HepG2 (cell line): ENCODE data around the gene EIF3L. TPM values are rescaled to one million over a fixed set of nuclear protein-coding genes. Genes with fewer than 3 reads are reported as not detected.
A peak's percentile ranks its signal among the peaks of the same experiment; 100 is the strongest.

Experiments used
- BRD4 ChIP-seq: sonication (generic); formaldehyde crosslinking; IDR thresholded peaks from 2 replicates; pipeline ENCODE4 v1.4.0; 2020; ENCODE audit warnings: missing genetic modification reagents
- CREB3 ChIP-seq: sonication (generic); formaldehyde crosslinking; IDR thresholded peaks from 2 replicates; pipeline ENCODE4 v1.5.0; 2020; ENCODE audit warnings: missing genetic modification reagents
- DNMT1 ChIP-seq: sonication (generic); formaldehyde crosslinking; IDR thresholded peaks from 2 replicates; pipeline ENCODE4 v1.5.1; 2020; ENCODE audit warnings: mild to moderate bottlenecking, missing genetic modification reagents
- ELF1 ChIP-seq: sonication (generic); formaldehyde crosslinking; IDR thresholded peaks from 2 replicates; pipeline ENCODE4 v1.4.0; 2020; ENCODE audit warnings: missing genetic modification reagents
- IRF1 ChIP-seq: sonication (generic); formaldehyde crosslinking; IDR thresholded peaks from 2 replicates; pipeline ENCODE4 v1.4.0; 2020; ENCODE audit warnings: low read depth, mild to moderate bottlenecking, missing genetic modification reagents
- JUND ChIP-seq: sonication (generic); formaldehyde crosslinking; IDR thresholded peaks from 2 replicates; pipeline ENCODE4 v1.8.0; 2022; ENCODE audit warnings: mild to moderate bottlenecking, missing genetic modification reagents
- NONO ChIP-seq, 2 experiments: fragments of 450-650 bp in 1 of 2; sonication (generic) in 1 of 2; formaldehyde crosslinking in 1 of 2; IDR thresholded peaks in 1 of 2; conservative IDR thresholded peaks in 1 of 2; 2 replicates each; pipeline versions ENCODE4 v1.6.1 to v1.8.0; 2017 to 2022; ENCODE audit warnings: mild to moderate bottlenecking in 1 of 2, missing genetic modification reagents in 1 of 2, moderate library complexity in 1 of 2
- RFXANK ChIP-seq: IDR thresholded peaks from 2 replicates; pipeline ENCODE4 v1.6.1; 2016
- RNF219 ChIP-seq: sonication (generic); formaldehyde crosslinking; IDR thresholded peaks from 2 replicates; pipeline ENCODE4 v1.5.0; 2020; ENCODE audit warnings: mild to moderate bottlenecking, missing genetic modification reagents
- ZBTB7B ChIP-seq: sonication (generic); formaldehyde crosslinking; IDR thresholded peaks from 2 replicates; pipeline ENCODE4 v1.4.0; 2020; ENCODE audit warnings: missing genetic modification reagents
- ZFX ChIP-seq: sonication (generic); formaldehyde crosslinking; IDR thresholded peaks from 2 replicates; pipeline ENCODE4 v1.4.0; 2020; ENCODE audit warnings: mild to moderate bottlenecking, low read depth, missing genetic modification reagents, moderate library complexity
- ZNF276 ChIP-seq: sonication (generic); formaldehyde crosslinking; IDR thresholded peaks from 2 replicates; pipeline ENCODE4 v1.4.0; 2020; ENCODE audit warnings: mild to moderate bottlenecking, low read depth, missing genetic modification reagents
- ZNF644 ChIP-seq: IDR thresholded peaks from 2 replicates; pipeline ENCODE4 v1.6.1; 2016; ENCODE audit warnings: low read depth
- ZNF782 ChIP-seq: sonication (generic); formaldehyde crosslinking; IDR thresholded peaks from 2 replicates; pipeline ENCODE4 v1.4.0; 2020; ENCODE audit warnings: missing genetic modification reagents, mild to moderate bottlenecking, borderline replicate concordance
- polyA plus RNA-seq, 8 experiments: library from polyadenylated mRNA; depleted of rRNA in 3 of 8; stranded (reverse) in 7 of 8; unstranded in 1 of 8; fragments of >200 nt; fragmentation: Illumina TruSeq in 4 of 8; extraction: Trizol in 4 of 8; gene quantifications; 2 replicates each; pipeline versions ENCODE4 v1.2.1 to v1.2.3, GENCODE V29; 2011 to 2016; ENCODE audit warnings: low read depth in 4 of 8, missing spikeins in 1 of 8, mixed read lengths in 1 of 8; ENCODE audit not compliant: insufficient read depth in 1 of 8
- total RNA-seq, 5 experiments: library from RNA; depleted of rRNA; stranded (reverse); fragments of >200 nt; fragmentation: Illumina TruSeq; extraction: Trizol; gene quantifications; 2 replicates each; pipeline ENCODE4 v1.2.3, GENCODE V29; 2016; ENCODE audit warnings: low read depth in 1 of 5
- TF ChIP-seq, protein P1 (sequence below), 2 experiments: fragments of 450-650 bp in 1 of 2; sonication (generic) in 1 of 2; formaldehyde crosslinking; IDR thresholded peaks; 2 replicates each; pipeline versions ENCODE4 v1.5.0 to v1.8.0; 2020 to 2022; ENCODE audit warnings: mild to moderate bottlenecking in 1 of 2, missing genetic modification reagents in 1 of 2
- TF ChIP-seq, protein P2 (sequence below): IDR thresholded peaks from 2 replicates; pipeline ENCODE4 v1.6.1; 2016; ENCODE audit warnings: mild to moderate bottlenecking, missing biosample characterization, missing genetic modification reagents
- TF ChIP-seq, protein P3 (sequence below): sonication (generic); formaldehyde crosslinking; IDR thresholded peaks from 2 replicates; pipeline ENCODE4 v1.5.1; 2020; ENCODE audit warnings: mild to moderate bottlenecking, missing genetic modification reagents, moderate library complexity

The EIF3L gene
- total and polyA plus RNA-seq, 2 of the 13 experiments (the other 11 are each of a cell fraction or from before 2014, with no cell fraction given), result 514 to 793 TPM

GRCh38 chr22:37803639-37804351, 45.4 kb upstream of the EIF3L start (continued):
- no peak for TF ChIP-seq ZNF276
- TF ChIP-seq ZNF644, result no peak
- no peak for TF ChIP-seq RFXANK
- TF ChIP-seq, protein P1, sequence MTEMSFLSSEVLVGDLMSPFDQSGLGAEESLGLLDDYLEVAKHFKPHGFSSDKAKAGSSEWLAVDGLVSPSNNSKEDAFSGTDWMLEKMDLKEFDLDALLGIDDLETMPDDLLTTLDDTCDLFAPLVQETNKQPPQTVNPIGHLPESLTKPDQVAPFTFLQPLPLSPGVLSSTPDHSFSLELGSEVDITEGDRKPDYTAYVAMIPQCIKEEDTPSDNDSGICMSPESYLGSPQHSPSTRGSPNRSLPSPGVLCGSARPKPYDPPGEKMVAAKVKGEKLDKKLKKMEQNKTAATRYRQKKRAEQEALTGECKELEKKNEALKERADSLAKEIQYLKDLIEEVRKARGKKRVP (CRISPR knock-in tag; IDR thresholded peaks at IDR 0.05), result no peak
- peak; percentile 61 for TF ChIP-seq ZFX (CRISPR knock-in tag)
- no peak for TF ChIP-seq JUND
- no peak for TF ChIP-seq NONO (IDR thresholded peaks at IDR 0.05)
- TF ChIP-seq NONO (CRISPR knock-in tag; conservative IDR thresholded peaks at IDR 0.05), result 0 out of 2 replicates have a peak, but pooled peaks have one; percentile 21
- TF ChIP-seq, protein P2, sequence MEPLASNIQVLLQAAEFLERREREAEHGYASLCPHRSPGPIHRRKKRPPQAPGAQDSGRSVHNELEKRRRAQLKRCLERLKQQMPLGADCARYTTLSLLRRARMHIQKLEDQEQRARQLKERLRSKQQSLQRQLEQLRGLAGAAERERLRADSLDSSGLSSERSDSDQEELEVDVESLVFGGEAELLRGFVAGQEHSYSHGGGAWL (CRISPR knock-in tag), result no peak
- no peak for TF ChIP-seq ELF1 (CRISPR knock-in tag)
- no peak; the same call in 1 of the 2 replicates for TF ChIP-seq ZNF782 (CRISPR knock-in tag)
- no peak; the same call in 1 of the 2 replicates for TF ChIP-seq ZBTB7B
- no peak for TF ChIP-seq RNF219 (CRISPR knock-in tag)
- TF ChIP-seq BRD4, result peak; percentile 10; the same call in 1 of the 2 replicates
- 0 out of 2 replicates have a peak, but pooled peaks have one; percentile 23 for TF ChIP-seq IRF1 (CRISPR knock-in tag)
- no peak for TF ChIP-seq DNMT1 (CRISPR knock-in tag)
- TF ChIP-seq CREB3 (CRISPR knock-in tag), result 0 out of 2 replicates have a peak, but pooled peaks have one; percentile 70
- TF ChIP-seq, protein P3, sequence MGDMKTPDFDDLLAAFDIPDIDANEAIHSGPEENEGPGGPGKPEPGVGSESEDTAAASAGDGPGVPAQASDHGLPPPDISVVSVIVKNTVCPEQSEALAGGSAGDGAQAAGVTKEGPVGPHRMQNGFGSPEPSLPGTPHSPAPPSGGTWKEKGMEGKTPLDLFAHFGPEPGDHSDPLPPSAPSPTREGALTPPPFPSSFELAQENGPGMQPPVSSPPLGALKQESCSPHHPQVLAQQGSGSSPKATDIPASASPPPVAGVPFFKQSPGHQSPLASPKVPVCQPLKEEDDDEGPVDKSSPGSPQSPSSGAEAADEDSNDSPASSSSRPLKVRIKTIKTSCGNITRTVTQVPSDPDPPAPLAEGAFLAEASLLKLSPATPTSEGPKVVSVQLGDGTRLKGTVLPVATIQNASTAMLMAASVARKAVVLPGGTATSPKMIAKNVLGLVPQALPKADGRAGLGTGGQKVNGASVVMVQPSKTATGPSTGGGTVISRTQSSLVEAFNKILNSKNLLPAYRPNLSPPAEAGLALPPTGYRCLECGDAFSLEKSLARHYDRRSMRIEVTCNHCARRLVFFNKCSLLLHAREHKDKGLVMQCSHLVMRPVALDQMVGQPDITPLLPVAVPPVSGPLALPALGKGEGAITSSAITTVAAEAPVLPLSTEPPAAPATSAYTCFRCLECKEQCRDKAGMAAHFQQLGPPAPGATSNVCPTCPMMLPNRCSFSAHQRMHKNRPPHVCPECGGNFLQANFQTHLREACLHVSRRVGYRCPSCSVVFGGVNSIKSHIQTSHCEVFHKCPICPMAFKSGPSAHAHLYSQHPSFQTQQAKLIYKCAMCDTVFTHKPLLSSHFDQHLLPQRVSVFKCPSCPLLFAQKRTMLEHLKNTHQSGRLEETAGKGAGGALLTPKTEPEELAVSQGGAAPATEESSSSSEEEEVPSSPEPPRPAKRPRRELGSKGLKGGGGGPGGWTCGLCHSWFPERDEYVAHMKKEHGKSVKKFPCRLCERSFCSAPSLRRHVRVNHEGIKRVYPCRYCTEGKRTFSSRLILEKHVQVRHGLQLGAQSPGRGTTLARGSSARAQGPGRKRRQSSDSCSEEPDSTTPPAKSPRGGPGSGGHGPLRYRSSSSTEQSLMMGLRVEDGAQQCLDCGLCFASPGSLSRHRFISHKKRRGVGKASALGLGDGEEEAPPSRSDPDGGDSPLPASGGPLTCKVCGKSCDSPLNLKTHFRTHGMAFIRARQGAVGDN, result peak; percentile 81
